Epithelial cell of esophagus (primary cell): ENCODE data around the gene ADGRD1.

Source experiments
- DNase-seq: peaks from one replicate; pipeline ENCODE4 v3.0.0; 2010; ENCODE audit warnings: low read depth
- H3K4me3 ChIP-seq: 2 replicates; pipeline ENCODE4 v1.5.1; 2011; ENCODE audit warnings: mild to moderate bottlenecking, low read length, control low read depth
- CTCF ChIP-seq: IDR thresholded peaks from 2 replicates; pipeline ENCODE4 v1.5.1; 2011; ENCODE audit warnings: low read depth, mild to moderate bottlenecking, low read length, control low read depth, inconsistent platforms; ENCODE audit not compliant: insufficient read depth; ENCODE audit errors: missing control alignments

The ADGRD1 gene

GRCh38 chr12:131174901-131175300 lies 221.2 kb downstream of the ADGRD1 start:
- no peak overlapping the region for H3K4me3 ChIP-seq
- DNase-seq = no peak
- no peak for TF ChIP-seq CTCF

- no peak for DNase-seq
Measured at GRCh38 chr12:131176266-131176665, 222.6 kb downstream of the ADGRD1 start.

GRCh38 chr12:131176926-131177325 lies 223.2 kb downstream of the ADGRD1 start:
- no peak overlapping the region for H3K4me3 ChIP-seq
- DNase-seq = no peak
- no peak for TF ChIP-seq CTCF

More at GRCh38 chr12:131176266-131176665, 222.6 kb downstream of the ADGRD1 start:
- TF ChIP-seq CTCF = no peak
- H3K4me3 ChIP-seq = no peak overlapping the region

GRCh38 chr12:131177599-131177998 lies 223.9 kb downstream of the ADGRD1 start:
- no peak for DNase-seq
- TF ChIP-seq CTCF = no peak

GRCh38 chr12:131187602-131188001 lies 233.9 kb downstream of the ADGRD1 start:
- H3K4me3 ChIP-seq = no peak overlapping the region
- DNase-seq = no peak
- no peak for TF ChIP-seq CTCF

More at GRCh38 chr12:131177599-131177998, 223.9 kb downstream of the ADGRD1 start:
- no peak overlapping the region for H3K4me3 ChIP-seq

- H3K4me3 ChIP-seq = no peak overlapping the region
- DNase-seq = no peak
- no peak for TF ChIP-seq CTCF
Measured at GRCh38 chr12:131188131-131189050, 234.7 kb downstream of the ADGRD1 start.

GRCh38 chr12:131189781-131190180 lies 236.1 kb downstream of the ADGRD1 start:
- no peak overlapping the region for H3K4me3 ChIP-seq
- no peak for TF ChIP-seq CTCF
- DNase-seq = no peak
